Fibroblast of lung (primary cell): Measurements from ENCODE around the gene ZNF441. TPM values are rescaled to one million over a fixed set of nuclear protein-coding genes. Genes with fewer than 3 reads are reported as not detected.
A peak's percentile ranks its signal among the peaks of the same experiment; 100 is the strongest.
"Not testable (repeated sequence)": the region's sequence is repeated elsewhere in the genome, so short reads cannot be mapped to it uniquely, and the experiment has no call there.

ENCODE experiments used
- DNase-seq, 2 donors: peaks; one replicate each; pipeline versions ENCODE4 v3.0.0 to v3.0.0-alpha.2; 2010; ENCODE audit warnings: low read depth in 2 of 2
- H2AFZ ChIP-seq: 2 replicates; pipeline ENCODE4 v1.5.1; 2012; ENCODE audit warnings: low read length, control low read depth, inconsistent platforms
- H3K27ac ChIP-seq: 2 replicates; pipeline ENCODE4 v1.5.1; 2011; ENCODE audit warnings: low read length, control low read depth; ENCODE audit not compliant: insufficient read depth
- H3K27me3 ChIP-seq: 2 replicates; pipeline ENCODE4 v1.5.1; 2011; ENCODE audit warnings: mild to moderate bottlenecking, low read length; ENCODE audit not compliant: control insufficient read depth, insufficient read depth
- H3K36me3 ChIP-seq: 2 replicates; pipeline ENCODE4 v1.5.1; 2011; ENCODE audit warnings: low read length; ENCODE audit not compliant: control insufficient read depth, insufficient read depth
- H3K4me1 ChIP-seq: 2 replicates; pipeline ENCODE4 v1.5.1; 2011; ENCODE audit warnings: low read length; ENCODE audit not compliant: control insufficient read depth, insufficient read depth; ENCODE audit errors: extremely low read depth
- H3K4me2 ChIP-seq: 2 replicates; pipeline ENCODE4 v1.5.1; 2011; ENCODE audit warnings: low read length, control low read depth; ENCODE audit not compliant: insufficient read depth; ENCODE audit errors: extremely low read depth
- H3K4me3 ChIP-seq, 4 experiments: fragments of 200-600 bp in 1 of 4; sonication (generic) in 1 of 4; replicated peaks in 1 of 4; 2 replicates each; pipeline ENCODE4 v1.5.1; 2011 to 2016; ENCODE audit warnings: low read length in 4 of 4, low read depth in 3 of 4, mild to moderate bottlenecking in 3 of 4, control low read depth in 2 of 4, inconsistent platforms in 1 of 4, mixed read lengths in 1 of 4; ENCODE audit not compliant: insufficient read depth in 1 of 4; ENCODE audit errors: control extremely low read depth in 1 of 4
- H3K79me2 ChIP-seq: 2 replicates; pipeline ENCODE4 v1.5.1; 2012; ENCODE audit warnings: mild to moderate bottlenecking, low read length, inconsistent platforms; ENCODE audit not compliant: control insufficient read depth, insufficient read depth
- H3K9ac ChIP-seq: 2 replicates; pipeline ENCODE4 v1.5.1; 2011; ENCODE audit warnings: mild to moderate bottlenecking, low read length, control low read depth; ENCODE audit not compliant: insufficient read depth
- H3K9me3 ChIP-seq: 2 replicates; pipeline ENCODE4 v1.5.1; 2012; ENCODE audit warnings: low read depth, low read length; ENCODE audit not compliant: control insufficient read depth, insufficient read depth
- H4K20me1 ChIP-seq: 2 replicates; pipeline ENCODE4 v1.5.1; 2011; ENCODE audit warnings: low read length; ENCODE audit not compliant: control insufficient read depth, insufficient read depth; ENCODE audit errors: extremely low read depth
- CTCF ChIP-seq, 2 donors: IDR thresholded peaks in 1 of 2; conservative IDR thresholded peaks in 1 of 2; 1 replicate in 1 of 2; 2 replicates in 1 of 2; pipeline ENCODE4 v1.5.1; 2011 to 2012; ENCODE audit warnings: low read length in 2 of 2, control low read depth in 1 of 2, inconsistent platforms in 1 of 2, low read depth in 1 of 2, mild to moderate bottlenecking in 1 of 2
- EZH2 ChIP-seq: IDR thresholded peaks from 2 replicates; pipeline ENCODE4 v1.5.1; 2012; ENCODE audit warnings: low read length, control low read depth, mild to moderate bottlenecking; ENCODE audit errors: missing control alignments
- polyA plus RNA-seq, 2 donors: library from polyadenylated mRNA; depleted of rRNA in 1 of 2; stranded (reverse) in 1 of 2; unstranded in 1 of 2; fragments of >200 nt; gene quantifications; 2 replicates each; pipeline ENCODE4 v1.2.1, GENCODE V29; 2011 to 2012; ENCODE audit warnings: missing spikeins in 1 of 2
- total RNA-seq: library from RNA; depleted of rRNA; stranded (reverse); fragments of >200 nt; gene quantifications from 2 replicates; pipeline ENCODE4 v1.2.1, GENCODE V29; 2014

ZNF441 gene
- total and polyA plus RNA-seq, 2 donors (not counting 1 experiment from before 2014, with no cell fraction given) = 5.4 to 21.1 TPM

- Histone ChIP-seq H3K9ac (peak overlapping the region; percentile 75), H2AFZ (peak overlapping the region; percentile 97), H3K36me3 (no peaks in the 10 kb centered on the region), H3K27ac (peak overlapping the region; percentile 78), H3K9me3 (no peaks in the 10 kb centered on the region), H3K79me2 (peaks cover 2% of the 10 kb centered on the region), H4K20me1 (no peaks in the 10 kb centered on the region), H3K4me2 (peak overlapping the region; percentile 21), H3K4me3 (peak overlapping the region; percentile 70 to 91 (median 80)), H3K27me3 (no peaks in the 10 kb centered on the region), H3K4me1 (no peaks in the 10 kb centered on the region)
- DNase-seq = peak; percentile 42 to 52
- no peak for TF ChIP-seq EZH2
- TF ChIP-seq CTCF (conservative IDR thresholded peaks at IDR 0.05 in 1 of 2, IDR thresholded peaks at IDR 0.05 in 1 of 2; ENCODE audit: low read depth in 1 of 2, low read length in 2 of 2) = no peak
Observed at GRCh38 chr19:11814700-11815035, 47.9 kb downstream of the ZNF441 start.

- Histone ChIP-seq H2AFZ (no peak overlapping the region), H3K79me2 (no peaks in the 10 kb centered on the region)
- peak in 1 of 2 donors; percentile 31 for DNase-seq
Observed at GRCh38 chr19:11821474-11822109, 54.8 kb downstream of the ZNF441 start.

DNA sequence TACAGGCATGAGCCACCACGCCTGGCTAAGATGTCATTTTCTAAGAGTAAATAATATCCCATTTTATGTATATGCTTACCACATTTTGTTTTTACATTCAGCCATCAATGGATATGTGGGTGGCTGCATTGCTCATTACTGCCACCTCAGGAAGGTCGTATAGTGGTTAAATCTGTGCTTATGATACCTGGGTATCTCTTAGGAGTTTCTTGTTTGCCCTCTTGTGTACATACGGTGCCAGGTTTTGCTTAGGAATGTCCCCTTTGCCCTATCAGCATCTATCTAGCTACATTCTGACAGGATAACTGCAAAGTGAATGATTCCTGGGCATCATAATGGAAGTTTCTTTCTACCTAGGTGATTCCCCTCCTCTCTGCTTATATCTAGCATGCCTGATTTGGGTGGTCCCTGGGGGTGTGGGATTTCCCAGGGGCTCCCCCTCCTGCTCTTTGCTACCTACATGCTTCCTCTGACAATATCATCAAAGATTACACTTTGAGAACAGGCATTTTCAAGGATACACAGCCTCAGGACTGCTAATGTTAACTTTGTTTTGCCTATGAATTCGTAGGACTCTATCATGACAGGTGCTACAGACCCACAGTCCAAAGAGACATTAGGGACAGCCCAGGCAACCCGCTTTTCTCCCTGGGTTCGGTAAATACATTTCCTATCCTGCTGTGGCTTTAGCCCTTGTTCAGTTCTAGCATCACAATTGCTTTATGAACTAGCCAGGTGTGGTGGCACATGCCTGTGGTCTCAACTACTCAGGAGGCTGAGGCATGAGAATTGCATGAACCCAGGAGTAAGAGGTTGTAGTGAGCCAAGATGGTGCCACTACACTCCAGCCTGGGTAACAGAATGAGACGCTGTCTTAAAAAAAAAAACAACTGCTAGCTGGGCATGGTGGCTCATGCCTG, 62.4 kb downstream of the ZNF441 start:
- not testable (repeated sequence) for H3K36me3 ChIP-seq, DNase-seq, H3K27ac ChIP-seq, H3K79me2 ChIP-seq, H3K4me1 ChIP-seq, H3K9me3 ChIP-seq, H3K27me3 ChIP-seq, H4K20me1 ChIP-seq, H3K4me2 ChIP-seq, H3K4me3 ChIP-seq, H2AFZ ChIP-seq, H3K9ac ChIP-seq

More at GRCh38 chr19:11821474-11822109, 54.8 kb downstream of the ZNF441 start:
- H3K9me3 ChIP-seq = no peaks in the 10 kb centered on the region
- no peak overlapping the region for H3K4me2 ChIP-seq
- TF ChIP-seq EZH2 (no peak), CTCF (conservative IDR thresholded peaks at IDR 0.05 in 1 of 2, IDR thresholded peaks at IDR 0.05 in 1 of 2; ENCODE audit: low read depth in 1 of 2, low read length in 2 of 2) (no peak)
- H3K9ac ChIP-seq = no peak overlapping the region
- H3K4me1 ChIP-seq = no peaks in the 10 kb centered on the region
- H3K4me3 ChIP-seq = no peak overlapping the region
- no peak overlapping the region for H3K27ac ChIP-seq
- H3K36me3 ChIP-seq = no peaks in the 10 kb centered on the region
- H4K20me1 ChIP-seq = no peaks in the 10 kb centered on the region
- H3K27me3 ChIP-seq = no peaks in the 10 kb centered on the region
